Choroid plexus epithelial cell (primary cell): ENCODE measurements around the gene USP34.
"Not testable (repeated sequence)": the region's sequence is repeated elsewhere in the genome, so short reads cannot be mapped to it uniquely, and the experiment has no call there.

Experiments
- DNase-seq: peaks from one replicate; pipeline ENCODE4 v3.0.0-alpha.2; 2010; ENCODE audit warnings: low read depth
- H3K4me3 ChIP-seq: 2 replicates; pipeline ENCODE4 v1.5.1; 2011; ENCODE audit warnings: low read depth, mild to moderate bottlenecking, control low read depth, low read length, moderate library complexity
- CTCF ChIP-seq: conservative IDR thresholded peaks from 2 replicates; pipeline ENCODE4 v1.5.1; 2011; ENCODE audit warnings: low read depth, mild to moderate bottlenecking, control low read depth, inconsistent platforms, low read length, moderate library complexity

Gene USP34

GRCh38 chr2:61162721-61163120 lies 308.2 kb downstream of the USP34 start:
- DNase-seq: no peak
- TF ChIP-seq CTCF: no peak
- H3K4me3 ChIP-seq: no peak overlapping the region

- DNase-seq: no peak
- H3K4me3 ChIP-seq: no peak within 1 kb of the TSS
- no peak for TF ChIP-seq CTCF
These were observed 309.0 kb downstream of the USP34 start, which contains the start of gene C2orf74 for GRCh38 chr2:61161888-61162287. Gene C2orf74, plus strand, starts transcription at chr2:61162188. Its CDS starts 327 bp downstream, at chr2:61162515.

- no peak overlapping the region for H3K4me3 ChIP-seq
- no peak for TF ChIP-seq CTCF
- DNase-seq: no peak
These were observed 312.4 kb downstream of the USP34 start for GRCh38 chr2:61158356-61158955.

GRCh38 chr2:61157371-61158003 lies 313.4 kb downstream of the USP34 start:
- no peak for TF ChIP-seq CTCF
- H3K4me3 ChIP-seq: no peak overlapping the region
- no peak for DNase-seq

- no peak overlapping the region for H3K4me3 ChIP-seq
- TF ChIP-seq CTCF: no peak
- DNase-seq: peak; percentile 71
These were observed 319.5 kb downstream of the USP34 start for GRCh38 chr2:61151436-61151835.

- DNase-seq: no peak
- no peak for TF ChIP-seq CTCF
These were observed 321.8 kb downstream of the USP34 start for GRCh38 chr2:61149074-61149473.

GRCh38 chr2:61148091-61148490 lies 322.8 kb downstream of the USP34 start:
- H3K4me3 ChIP-seq, DNase-seq: not testable (repeated sequence)

More at GRCh38 chr2:61149074-61149473, 321.8 kb downstream of the USP34 start:
- H3K4me3 ChIP-seq: no peak overlapping the region
